HG02973 (cell line): ENCODE results near the gene TRIM43.
"Not testable (repeated sequence)": the region's sequence is repeated elsewhere in the genome, so short reads cannot be mapped to it uniquely, and the experiment has no call there.

Source experiments
- ATAC-seq: cut with Tn5 transposase; IDR thresholded peaks from one replicate; pipeline ENCODE4 v1.9.1; 2021; ENCODE audit warnings: moderate library complexity; ENCODE audit not compliant: unreplicated experiment

TRIM43 gene

DNA sequence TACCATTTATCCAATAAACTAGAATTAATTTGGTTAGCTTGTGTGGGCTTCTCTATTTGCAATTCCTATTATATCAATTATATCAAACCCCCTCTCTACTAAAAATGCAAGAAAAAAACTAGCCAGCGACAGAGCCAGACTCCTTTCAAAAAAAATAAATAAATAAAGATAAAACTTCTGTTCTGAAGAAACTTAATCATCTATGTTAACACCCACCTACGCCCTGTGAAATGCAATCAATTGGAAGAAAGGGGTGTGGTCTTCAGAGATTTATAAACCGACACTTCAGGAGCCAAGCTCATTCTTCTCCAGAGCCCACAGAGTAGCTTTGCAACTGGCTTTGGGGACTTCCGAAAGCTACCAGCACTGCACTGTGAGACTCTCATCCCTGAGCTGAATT, at the start of gene TRIM43:
Gene TRIM43, plus strand, starts transcription at position 301 of the 400 bp plus-strand sequence. CDS start 2,023 bp downstream, outside the sequence.
- not testable (repeated sequence) for ATAC-seq

DNA sequence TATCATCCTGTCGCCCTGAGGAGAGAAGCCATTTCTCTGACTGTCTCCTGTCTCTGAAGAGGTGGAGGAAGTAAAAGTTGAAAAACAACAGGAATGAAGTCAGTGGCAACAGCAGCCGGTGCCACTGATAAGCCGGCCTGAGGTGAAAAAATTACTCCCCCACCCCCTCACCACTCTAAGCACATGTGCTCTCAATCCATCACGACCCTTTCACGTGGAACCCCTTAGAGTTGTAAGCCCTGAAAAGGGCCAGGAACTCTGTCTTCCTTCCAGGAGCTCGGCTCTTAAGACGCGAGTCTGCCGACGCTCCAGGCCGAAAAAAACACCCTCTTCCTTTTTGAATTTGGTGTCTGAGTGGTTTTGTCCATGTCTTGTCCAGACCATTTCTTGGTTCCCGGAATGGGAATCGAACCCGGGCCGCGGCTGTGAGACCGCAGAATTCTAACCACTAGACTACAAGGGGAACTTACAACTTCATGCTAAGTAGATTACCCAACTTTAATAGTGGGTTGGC, 40.7 kb upstream of the TRIM43 start:
- no peak for ATAC-seq

DNA sequence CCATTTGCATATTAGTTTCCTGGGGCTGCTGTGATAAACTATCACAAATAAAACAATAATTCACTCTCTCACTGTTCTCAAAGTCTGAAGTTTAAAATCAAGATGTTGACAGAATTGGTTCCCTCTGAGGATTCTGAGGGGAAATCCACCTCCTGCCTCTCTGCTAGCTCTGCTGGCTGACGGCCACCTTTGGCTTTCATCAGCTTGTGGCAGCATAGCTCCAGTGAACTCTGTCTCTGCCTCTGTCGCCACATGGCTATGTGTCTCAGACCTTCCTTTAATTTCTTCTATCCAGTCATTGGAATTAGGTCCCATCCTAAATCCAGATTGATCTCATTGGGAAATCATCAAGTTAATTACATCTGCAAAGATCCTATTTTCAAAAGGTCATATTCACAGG, 38.9 kb upstream of the TRIM43 start:
- ATAC-seq, result no peak

DNA sequence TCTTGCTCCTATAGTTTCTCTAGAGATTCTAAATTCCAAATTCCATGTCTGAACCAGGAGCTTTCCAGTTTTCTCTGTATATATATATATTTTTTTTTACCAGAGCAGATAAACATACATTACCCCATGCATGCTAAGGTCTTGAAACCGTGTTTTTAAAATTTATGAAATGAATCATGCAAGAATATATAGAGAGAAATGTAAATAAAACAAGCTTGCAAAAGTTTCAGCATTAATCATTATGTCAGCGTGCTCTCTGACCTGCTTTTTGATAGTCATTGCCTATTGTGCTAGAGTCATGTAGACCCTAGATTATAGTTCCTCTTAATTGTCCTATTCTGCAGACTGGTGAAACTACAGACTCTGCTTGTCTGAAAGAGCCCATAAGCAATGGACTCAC, 22.6 kb upstream of the TRIM43 start:
- no peak for ATAC-seq

DNA sequence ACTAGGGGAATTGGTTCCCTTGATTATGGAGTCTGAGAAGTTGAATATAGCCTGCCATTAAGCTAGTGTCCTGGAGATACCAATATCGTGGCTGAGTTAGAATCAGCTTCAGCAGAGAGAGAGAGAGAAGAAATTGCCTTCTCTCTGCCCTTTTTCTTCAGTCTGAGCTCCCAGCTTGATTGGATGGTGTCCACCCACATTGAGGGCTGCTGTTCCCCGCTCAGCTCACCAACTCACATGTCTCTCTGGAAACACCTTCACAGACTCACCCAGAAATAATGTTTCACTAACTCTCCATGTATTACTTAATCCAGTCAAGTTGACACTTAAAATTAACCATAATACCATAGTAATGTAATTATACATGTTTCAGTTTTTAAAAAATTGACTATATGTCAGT, 17.9 kb upstream of the TRIM43 start:
- no peak for ATAC-seq

DNA sequence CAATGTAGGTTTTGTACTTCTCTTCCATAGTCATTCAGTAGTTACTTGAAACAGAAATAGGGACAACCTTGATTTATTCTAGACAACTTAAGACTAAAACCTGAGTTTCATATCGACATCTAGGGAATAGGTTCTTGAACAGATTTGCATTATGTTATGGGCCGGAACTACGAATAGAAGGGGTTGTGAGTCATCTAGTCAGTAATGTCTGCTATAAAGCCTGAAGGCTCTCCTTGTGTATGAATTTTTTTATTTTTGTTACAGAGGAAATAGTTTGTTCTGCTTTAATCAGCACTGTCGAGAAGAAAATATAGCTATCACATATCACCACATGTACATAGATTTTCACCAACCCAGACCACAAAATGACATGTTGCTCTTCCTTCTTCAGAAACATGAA, 17.3 kb upstream of the TRIM43 start:
- ATAC-seq, result no peak

DNA sequence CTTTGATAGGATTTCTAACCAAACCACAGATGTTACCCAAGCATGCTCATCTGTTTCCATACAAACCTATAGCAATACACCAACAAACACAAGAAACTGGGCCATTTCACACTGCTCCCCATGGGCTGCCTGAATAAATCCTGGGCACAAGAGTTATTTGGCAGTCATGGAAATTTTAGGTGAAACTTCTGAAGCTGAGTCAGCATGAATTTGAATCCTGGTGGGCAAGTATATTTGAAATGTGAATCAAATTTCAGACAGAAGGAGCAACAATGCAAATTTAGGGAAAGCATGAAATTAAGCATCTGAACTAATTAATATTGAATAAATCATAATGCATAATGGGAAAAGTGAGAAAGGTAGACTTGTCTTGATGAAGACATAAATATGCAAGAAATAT, 15.9 kb upstream of the TRIM43 start:
- ATAC-seq, result no peak

DNA sequence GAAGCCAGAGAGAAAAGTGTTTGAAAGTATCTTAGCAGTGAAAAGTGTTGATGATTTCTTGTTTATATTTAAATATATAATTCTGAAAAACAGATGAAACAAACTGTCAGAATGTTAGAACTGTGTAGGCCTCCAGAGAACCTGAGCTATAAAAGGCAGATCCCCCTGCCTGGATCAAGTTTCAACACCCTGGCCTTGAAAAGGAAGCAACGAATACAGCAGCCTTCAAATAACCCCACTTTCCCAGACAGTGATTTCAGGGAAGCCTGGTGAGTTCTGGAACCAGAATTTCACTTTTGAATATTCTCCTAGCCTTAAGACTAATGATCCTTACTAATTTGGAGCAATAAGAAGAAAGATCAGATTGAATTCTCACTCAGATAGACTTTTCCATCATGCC, 13.3 kb upstream of the TRIM43 start:
- ATAC-seq, result no peak

DNA sequence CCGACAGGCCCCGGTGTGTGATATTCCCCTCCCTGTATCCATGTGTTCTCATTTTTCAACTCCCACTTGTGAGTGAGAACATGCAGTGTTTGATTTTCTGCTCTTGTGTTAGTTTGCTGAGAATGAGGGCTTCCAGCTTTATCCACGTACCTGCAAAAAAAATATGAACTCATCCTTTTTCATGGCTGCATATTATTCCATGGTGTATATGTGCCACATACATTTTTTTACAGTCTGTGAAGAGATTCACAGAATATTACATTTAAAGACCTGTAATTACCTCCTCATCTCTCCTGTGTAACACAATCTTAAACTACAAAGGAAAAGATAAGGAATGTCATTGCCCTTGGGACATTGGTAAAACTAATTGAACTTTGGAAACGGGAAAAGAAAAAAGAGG, 8.3 kb upstream of the TRIM43 start:
- ATAC-seq, result not testable (repeated sequence)

DNA sequence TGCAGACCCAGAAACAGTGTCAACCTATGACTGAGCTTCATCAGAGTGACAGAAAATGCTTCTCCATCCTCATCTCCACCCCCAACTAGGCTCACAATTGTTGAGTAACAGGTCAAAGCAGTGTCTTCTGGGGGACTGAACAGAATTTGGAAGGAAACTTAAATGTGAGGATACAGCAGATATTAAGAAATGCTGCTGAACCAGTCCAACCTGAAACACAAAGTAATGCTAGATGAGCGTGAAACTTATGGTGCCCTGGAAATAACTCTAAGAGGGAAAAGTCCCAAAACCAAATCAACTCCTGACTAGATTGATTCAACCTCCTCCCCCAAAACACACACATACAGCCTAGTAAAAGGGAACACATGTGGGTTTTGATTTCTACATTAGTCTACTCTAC, 7.5 kb upstream of the TRIM43 start:
- not testable (repeated sequence) for ATAC-seq

DNA sequence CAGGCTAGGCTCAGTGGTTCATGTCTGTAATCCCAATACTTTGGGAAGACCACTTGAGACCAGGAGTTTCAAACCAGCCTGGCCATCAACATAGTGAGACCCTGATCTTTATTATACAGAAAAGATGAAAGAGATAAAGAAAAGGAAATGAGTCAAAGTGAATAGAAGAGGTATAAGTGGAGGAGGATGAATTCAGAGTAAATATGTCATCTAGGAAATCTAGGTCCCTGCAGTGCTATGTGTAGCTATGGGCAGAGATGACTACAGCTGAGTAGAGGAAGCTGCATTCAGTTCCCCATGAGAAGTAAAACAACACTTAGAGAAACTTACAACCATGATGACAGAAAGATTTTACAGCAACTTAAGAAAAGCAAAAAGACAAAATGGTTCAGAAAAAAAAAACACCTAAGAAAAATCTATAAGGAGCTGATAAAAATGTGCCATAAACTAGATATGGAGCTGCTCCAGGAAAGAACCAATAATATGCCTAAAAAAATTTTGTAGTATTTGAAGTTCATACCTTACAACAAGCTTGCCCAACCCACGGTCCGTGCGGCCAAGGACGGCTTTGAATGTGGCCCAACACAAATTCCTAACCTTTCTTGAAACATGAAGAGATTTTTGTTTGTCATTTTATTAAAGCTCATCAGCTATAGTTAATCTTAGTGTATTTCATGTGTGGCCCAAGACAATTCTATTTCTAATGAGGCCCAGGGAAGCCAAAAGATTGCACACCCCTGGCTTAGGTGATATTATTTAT, 1.8 kb upstream of the TRIM43 start:
- not testable (repeated sequence) for ATAC-seq

DNA sequence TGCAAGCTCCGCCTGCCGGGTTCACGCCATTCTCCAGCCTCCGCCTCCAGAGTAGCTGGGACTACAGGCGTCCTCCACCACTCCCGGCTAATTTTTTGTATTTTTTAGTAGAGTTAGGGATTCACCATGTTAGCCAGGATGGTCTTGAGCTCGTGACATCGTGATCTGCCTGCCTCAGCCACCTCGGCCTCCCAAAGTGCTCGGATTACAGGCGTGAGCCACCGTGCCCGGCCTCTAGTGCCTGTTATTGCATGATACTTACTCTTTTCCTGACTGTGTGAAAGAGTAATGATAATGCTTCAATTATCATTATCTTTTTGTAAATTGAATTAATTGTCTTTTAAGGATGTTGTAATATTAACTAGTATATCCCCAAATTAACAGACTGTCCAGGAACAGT, 1.2 kb downstream of the TRIM43 start:
- not testable (repeated sequence) for ATAC-seq

DNA sequence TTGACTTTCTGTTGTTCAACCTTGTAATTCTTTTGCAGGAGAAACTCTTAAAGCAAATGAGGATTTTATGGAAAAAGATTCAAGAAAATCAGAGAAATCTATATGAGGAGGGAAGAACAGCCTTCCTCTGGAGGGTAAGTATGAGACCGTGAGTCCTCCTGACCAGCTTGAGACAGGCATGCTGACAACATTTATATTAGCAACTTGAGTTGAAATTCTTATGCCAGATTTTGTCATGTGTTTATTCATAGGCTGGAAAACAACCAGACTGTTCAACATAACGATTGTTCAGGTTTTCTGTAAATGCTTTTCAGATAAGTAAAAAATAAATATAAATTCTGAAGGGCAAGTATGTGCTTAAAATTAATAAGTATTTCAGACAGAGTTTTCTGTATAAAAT, 3.2 kb downstream of the TRIM43 start:
- ATAC-seq, result not testable (repeated sequence)

DNA sequence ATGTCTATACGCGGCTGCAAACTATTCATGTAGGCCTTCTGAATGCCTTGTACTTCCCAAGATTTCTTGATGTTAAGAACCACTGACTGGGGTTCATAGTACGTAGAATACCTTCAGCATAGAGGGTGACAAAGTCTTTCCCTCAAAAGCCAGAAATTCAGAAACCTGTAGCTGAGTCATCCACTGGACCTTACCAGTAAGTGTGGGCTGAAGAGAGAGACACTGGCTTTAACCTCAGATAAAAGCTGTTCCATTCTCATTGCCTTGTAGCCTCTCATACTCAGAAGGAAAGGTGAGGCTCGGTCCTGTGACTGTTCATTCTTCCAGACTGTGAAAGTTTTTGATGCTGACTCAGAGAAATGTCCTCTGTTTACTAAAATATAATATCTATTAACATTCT, 9.5 kb downstream of the TRIM43 start:
- ATAC-seq, result not testable (repeated sequence)

DNA sequence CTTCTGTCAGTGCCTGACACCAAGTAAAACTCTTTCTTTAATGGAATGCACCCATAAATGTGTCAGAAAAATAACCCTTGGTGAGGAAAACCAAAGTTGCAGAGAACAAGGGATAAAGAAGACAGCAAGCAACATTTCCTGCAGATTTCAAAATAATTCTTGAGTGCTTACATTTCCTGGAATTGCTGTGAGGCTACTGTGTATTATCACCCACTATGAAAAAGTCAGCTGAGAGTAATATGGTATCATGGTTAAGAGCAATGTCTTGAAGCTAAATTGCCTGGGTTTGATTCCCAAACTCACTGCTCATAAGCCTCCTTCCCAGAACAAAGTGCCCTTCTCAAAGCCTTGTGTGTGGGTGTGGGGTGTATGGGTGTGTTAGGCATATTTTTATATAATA, 10.3 kb downstream of the TRIM43 start:
- not testable (repeated sequence) for ATAC-seq

DNA sequence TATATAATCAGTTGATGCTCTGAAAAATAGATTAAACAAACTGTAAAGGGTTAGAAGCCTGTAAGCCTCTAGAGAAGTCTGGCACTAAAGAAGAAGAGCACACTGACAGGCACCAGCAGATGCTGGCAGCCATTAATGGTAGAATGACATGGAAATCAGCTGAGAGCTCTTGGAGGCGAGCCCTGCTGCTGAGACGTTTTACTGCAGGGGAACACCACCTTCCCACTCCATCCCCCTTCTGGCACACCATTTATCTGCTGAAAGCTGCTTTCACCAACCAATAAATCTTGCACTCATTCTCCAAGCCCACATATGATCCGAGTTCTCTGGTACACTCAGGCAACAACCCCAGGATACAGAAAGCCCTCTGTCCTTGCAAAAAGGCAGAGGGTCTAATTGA, 16.6 kb downstream of the TRIM43 start:
- ATAC-seq, result not testable (repeated sequence)

DNA sequence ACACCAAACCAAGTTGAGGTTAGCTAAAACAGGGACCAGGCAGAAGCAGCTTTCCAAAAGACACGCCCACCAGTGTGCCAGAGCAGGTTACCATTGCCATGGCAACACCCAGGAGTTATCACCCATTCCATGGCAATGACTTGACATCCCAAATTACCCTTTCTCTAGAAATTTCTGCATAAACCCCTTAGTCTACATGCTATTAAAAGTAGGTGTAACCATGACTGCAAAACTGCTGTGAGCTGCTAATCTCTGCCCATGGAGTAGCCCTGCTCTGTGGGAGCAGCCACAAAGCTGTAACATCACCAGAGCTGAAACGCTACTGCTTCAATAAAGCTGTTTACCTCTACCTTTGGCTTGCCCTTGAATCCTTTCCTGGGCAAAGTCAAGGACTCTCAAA, 18.0 kb downstream of the TRIM43 start:
- not testable (repeated sequence) for ATAC-seq

DNA sequence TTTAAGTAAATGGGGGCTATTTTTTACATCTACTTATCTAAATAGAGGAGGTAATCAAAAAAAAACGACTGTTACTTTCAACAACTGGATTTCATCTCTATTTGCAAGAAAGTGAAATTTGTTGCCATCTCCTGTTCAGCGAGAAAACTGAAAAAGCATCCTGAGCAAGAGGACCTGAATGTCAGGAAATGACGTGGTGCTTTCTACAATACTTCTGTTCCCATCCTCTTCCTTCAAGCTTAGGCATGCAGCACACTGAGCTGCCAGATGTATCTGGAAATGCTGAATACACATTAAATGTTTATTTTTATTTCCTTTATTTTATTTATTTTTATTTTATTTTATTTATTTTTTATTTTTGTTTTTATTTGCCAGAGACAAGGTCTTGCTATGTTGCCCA, 21.2 kb downstream of the TRIM43 start:
- not testable (repeated sequence) for ATAC-seq

DNA sequence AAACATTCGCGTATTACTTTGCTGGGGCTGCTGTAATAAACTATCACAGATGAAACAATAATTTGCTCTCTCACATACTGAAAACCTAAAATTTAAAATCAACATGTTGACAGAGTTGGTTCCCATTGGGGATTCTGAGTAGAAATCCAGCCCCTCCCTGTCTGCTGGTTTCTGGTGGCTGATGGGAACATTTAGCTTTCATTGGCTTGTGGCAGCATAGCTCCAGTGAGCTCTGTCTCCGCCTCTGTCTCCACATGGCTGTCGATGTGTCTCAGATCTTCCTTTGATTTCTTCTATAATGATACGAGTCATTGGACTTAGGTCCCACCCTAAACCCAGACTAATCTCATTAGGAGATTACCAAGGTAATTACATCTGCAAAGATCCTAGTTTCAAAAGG, 30.9 kb downstream of the TRIM43 start:
- not testable (repeated sequence) for ATAC-seq

DNA sequence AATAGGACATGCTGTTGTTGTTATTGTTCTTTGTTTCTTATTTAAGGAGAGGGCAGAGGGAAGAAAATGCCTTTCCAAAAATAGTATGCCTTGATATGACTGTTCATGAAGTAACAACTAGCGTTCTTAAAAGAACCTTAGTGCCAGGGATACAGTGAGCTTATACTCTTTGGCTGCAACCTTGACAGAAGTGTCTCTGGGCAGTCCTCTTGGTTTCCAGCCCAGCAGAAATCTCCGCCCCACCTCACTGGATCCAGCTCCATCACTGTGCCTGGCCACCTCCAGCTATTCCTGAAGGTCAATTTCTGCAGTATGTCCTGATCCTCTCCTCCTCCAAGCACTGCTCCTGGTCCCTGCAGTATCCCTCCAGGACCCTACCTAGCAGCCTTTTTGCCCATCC, 39.2 kb downstream of the TRIM43 start:
- not testable (repeated sequence) for ATAC-seq

DNA sequence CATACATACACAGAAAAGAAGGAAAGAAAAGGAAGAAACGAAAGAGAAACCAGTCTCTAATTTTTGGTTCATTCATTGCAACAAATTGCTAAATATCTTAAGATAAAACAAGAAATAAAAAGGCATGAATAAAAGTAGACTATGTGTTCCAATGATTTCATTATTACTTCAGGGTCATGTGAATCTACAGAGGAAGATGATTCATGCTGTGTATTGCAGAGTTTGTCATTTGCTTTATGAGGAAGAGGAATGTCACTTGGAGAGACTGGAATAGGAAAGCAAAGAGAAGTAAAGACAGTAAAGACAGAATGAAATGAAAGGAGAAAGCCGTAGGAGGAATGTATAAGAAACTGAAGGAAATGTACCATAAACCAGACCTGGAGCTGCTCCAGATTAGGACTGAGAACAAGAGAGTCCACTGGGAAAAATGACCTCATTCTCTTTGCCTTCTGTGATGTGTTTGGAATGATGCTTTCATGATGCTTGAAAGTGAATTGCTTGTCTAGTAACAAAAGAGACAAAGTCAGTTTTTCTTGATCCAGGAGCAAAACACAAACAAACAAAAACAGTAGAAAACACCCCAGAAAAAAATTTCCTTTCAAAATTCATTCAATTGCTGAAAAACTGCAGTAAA, 41.9 kb downstream of the TRIM43 start:
- not testable (repeated sequence) for ATAC-seq
